Measurements from ENCODE around the gene NCAPD2. TPM values are rescaled to one million over a fixed set of nuclear protein-coding genes. Genes with fewer than 3 reads are reported as not detected.

The NCAPD2 gene
- total RNA-seq, 4 donors from 2014 or later, result 13.9 to 26.1 (median 24.7) TPM

DNA sequence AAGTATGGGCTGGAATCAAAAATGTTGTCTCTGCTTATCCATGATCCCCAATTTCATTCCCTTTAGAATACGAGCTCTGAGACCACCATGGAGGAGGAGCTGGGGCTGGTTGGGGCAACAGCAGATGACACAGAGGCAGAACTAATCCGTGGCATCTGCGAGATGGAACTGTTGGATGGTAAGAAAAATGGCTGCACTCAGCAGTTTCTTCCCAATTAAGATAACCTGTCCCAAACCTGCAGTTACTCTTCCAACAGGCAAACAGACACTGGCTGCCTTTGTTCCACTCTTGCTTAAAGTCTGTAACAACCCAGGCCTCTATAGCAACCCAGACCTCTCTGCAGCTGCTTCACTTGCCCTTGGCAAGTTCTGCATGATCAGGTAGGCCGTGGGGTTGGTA is 33.8 kb downstream of the NCAPD2 start:
- H3K27ac ChIP-seq (replicated peaks in 1 of 4), result no peak overlapping the region
- intact Hi-C loops (cut with DNase I), result no loop called here
- H3K4me1 ChIP-seq, result peaks cover 10 to 17% (median 12%) of the 10 kb centered on the region in 4 donors
- peaks cover 69 to 88% (median 81%) of the 10 kb centered on the region in 4 donors for H3K36me3 ChIP-seq
- no peak for TF ChIP-seq POLR2AphosphoS5 (IDR thresholded peaks at IDR 0.05)
- TF ChIP-seq POLR2A (IDR thresholded peaks at IDR 0.05; ENCODE audit: low read depth), result no peak
- TF ChIP-seq, protein P1, sequence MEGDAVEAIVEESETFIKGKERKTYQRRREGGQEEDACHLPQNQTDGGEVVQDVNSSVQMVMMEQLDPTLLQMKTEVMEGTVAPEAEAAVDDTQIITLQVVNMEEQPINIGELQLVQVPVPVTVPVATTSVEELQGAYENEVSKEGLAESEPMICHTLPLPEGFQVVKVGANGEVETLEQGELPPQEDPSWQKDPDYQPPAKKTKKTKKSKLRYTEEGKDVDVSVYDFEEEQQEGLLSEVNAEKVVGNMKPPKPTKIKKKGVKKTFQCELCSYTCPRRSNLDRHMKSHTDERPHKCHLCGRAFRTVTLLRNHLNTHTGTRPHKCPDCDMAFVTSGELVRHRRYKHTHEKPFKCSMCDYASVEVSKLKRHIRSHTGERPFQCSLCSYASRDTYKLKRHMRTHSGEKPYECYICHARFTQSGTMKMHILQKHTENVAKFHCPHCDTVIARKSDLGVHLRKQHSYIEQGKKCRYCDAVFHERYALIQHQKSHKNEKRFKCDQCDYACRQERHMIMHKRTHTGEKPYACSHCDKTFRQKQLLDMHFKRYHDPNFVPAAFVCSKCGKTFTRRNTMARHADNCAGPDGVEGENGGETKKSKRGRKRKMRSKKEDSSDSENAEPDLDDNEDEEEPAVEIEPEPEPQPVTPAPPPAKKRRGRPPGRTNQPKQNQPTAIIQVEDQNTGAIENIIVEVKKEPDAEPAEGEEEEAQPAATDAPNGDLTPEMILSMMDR (IDR thresholded peaks at IDR 0.05), result no peak
- TF ChIP-seq EP300 (IDR thresholded peaks at IDR 0.05), result no peak
- 94% methylated on average over 4 of the region's 4 CpGs for WGBS
- no peak overlapping the region for H3K4me3 ChIP-seq
- no peak for DNase-seq (ENCODE audit: extremely low spot score)
- no peaks in the 10 kb centered on the region for H3K9me3 ChIP-seq
- no peaks in the 10 kb centered on the region for H3K27me3 ChIP-seq

DNA sequence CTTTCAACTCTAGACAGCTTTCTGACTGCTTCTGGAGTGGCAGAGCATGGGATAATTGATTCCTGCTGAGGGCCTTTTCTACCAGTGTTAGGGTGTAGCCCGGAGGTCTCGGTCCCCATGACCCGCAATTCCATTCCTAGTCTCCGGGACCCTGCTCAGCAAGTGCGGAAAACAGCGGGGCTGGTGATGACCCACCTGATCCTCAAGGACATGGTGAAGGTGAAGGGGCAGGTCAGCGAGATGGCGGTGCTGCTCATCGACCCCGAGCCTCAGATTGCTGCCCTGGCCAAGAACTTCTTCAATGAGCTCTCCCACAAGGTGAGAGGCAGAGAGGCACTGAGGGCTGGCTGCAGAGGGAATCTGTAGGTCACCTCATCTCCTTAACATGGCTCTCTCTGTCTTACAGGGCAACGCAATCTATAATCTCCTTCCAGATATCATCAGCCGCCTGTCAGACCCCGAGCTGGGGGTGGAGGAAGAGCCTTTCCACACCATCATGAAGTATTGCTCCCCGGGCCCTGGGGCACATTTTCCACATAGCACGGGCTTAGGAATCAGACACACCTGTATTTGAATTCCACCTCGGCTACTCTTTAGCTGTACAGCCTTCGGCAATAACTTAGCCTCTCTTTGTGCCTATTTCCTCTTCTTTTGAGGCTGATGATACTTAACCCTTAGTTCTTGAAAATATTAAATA is 34.8 kb downstream of the NCAPD2 start:
- 88% methylated on average over 13 of the region's 17 CpGs for WGBS
- intact Hi-C loops (cut with DNase I), result no loop called here
- no peak for DNase-seq (ENCODE audit: extremely low spot score)
- Histone ChIP-seq H3K9me3 (no peaks in the 10 kb centered on the region), H3K4me3 (no peak overlapping the region), H3K27me3 (no peaks in the 10 kb centered on the region), H3K27ac (replicated peaks in 1 of 4) (peak overlapping the region in 1 of 4 donors; percentile 16), H3K4me1 (peaks cover 15 to 23% (median 22%) of the 10 kb centered on the region in 4 donors), H3K36me3 (peaks cover 59 to 79% (median 71%) of the 10 kb centered on the region in 4 donors)
- no peak for TF ChIP-seq EP300 (IDR thresholded peaks at IDR 0.05)
- no peak for TF ChIP-seq POLR2A (IDR thresholded peaks at IDR 0.05; ENCODE audit: low read depth)
- no peak for TF ChIP-seq POLR2AphosphoS5 (IDR thresholded peaks at IDR 0.05)
- TF ChIP-seq, protein P1 (IDR thresholded peaks at IDR 0.05), result no peak

DNA sequence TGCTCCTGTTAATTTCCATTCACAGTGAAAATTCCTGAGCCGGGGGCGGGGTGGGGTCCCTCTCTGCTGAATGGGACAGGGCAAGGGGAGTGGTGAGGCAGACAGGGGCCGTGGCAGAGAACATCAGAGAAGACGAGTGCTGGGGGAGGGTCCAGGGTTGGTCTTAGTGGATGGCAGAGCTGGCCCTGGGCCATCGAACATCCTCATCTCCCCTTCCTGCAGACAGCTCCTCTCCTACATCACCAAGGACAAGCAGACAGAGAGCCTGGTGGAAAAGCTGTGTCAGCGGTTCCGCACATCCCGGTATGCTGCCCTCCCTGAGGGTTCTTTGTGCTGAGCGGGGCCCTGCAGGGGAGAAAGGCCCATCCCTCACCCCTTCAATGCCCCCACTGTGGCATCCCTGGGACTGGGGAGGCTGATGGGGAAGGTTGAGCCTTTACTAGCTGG is 35.4 kb downstream of the NCAPD2 start:
- Histone ChIP-seq H3K27me3 (no peaks in the 10 kb centered on the region), H3K9me3 (no peaks in the 10 kb centered on the region), H3K4me3 (no peak overlapping the region), H3K27ac (replicated peaks in 1 of 4) (peak overlapping the region in 1 of 4 donors; percentile 14), H3K4me1 (peaks cover 15 to 27% (median 26%) of the 10 kb centered on the region in 4 donors), H3K36me3 (peaks cover 54 to 72% (median 66%) of the 10 kb centered on the region in 4 donors)
- DNase-seq (ENCODE audit: extremely low spot score), result no peak
- intact Hi-C loops (cut with DNase I), result no loop called here
- TF ChIP-seq EP300 (IDR thresholded peaks at IDR 0.05), result no peak
- no peak for TF ChIP-seq POLR2A (IDR thresholded peaks at IDR 0.05; ENCODE audit: low read depth)
- TF ChIP-seq, protein P1 (IDR thresholded peaks at IDR 0.05), result no peak
- TF ChIP-seq POLR2AphosphoS5 (IDR thresholded peaks at IDR 0.05), result no peak
- 85% methylated on average over 5 of the region's 9 CpGs for WGBS

DNA sequence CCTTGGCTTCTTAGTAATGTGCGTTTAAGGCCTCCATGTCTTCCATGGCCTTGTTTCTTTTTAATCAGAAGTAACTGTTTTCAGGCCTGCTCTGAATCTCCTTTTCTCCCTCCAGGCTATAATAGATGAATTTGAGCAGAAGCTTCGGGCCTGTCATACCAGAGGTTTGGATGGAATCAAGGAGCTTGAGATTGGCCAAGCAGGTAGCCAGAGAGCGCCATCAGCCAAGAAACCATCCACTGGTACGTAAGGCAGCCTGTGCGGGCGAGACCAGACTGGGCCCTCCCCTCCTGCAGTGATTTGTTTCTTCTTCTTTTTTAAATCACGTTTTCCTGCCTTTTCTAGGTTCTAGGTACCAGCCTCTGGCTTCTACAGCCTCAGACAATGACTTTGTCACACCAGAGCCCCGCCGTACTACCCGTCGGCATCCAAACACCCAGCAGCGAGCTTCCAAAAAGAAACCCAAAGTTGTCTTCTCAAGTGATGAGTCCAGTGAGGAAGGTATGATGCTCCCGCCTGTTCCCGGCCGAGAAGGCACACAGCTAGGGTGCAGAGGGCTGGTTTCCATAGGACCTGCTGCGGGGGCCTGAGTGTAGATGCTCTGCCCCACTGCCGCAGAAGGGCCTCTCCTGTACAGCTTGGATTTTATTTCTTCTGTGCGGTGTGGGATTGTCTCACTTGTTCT is 36.8 kb downstream of the NCAPD2 start:
- Histone ChIP-seq H3K36me3 (peaks cover 52 to 59% (median 55%) of the 10 kb centered on the region in 4 donors), H3K4me1 (peaks cover 18 to 32% (median 31%) of the 10 kb centered on the region in 4 donors), H3K4me3 (no peak overlapping the region), H3K27me3 (no peaks in the 10 kb centered on the region), H3K27ac (replicated peaks in 1 of 4) (peak overlapping the region in 3 of 4 donors; percentile 93 to 99 (median 93)), H3K9me3 (no peaks in the 10 kb centered on the region)
- DNase-seq (ENCODE audit: extremely low spot score), result no peak
- no peak for TF ChIP-seq POLR2AphosphoS5 (IDR thresholded peaks at IDR 0.05)
- no peak for TF ChIP-seq POLR2A (IDR thresholded peaks at IDR 0.05; ENCODE audit: low read depth)
- TF ChIP-seq EP300 (IDR thresholded peaks at IDR 0.05), result no peak
- TF ChIP-seq, protein P1 (IDR thresholded peaks at IDR 0.05), result no peak
- intact Hi-C loops (cut with DNase I), result loop anchor here (5.0 kb wide), 1 partner anchor 198 kb away; no protein-coding TSS in a partner anchor
- 92% methylated on average over 18 of the region's 18 CpGs for WGBS
